ENCODE data around the gene SNX1. TPM values are rescaled to one million over a fixed set of nuclear protein-coding genes. Genes with fewer than 3 reads are reported as not detected.
"Not testable (repeated sequence)": the region's sequence is repeated elsewhere in the genome, so short reads cannot be mapped to it uniquely, and the experiment has no call there.

SNX1 gene
- total RNA-seq, 1 donor from 2014 or later, result 142 TPM

DNA sequence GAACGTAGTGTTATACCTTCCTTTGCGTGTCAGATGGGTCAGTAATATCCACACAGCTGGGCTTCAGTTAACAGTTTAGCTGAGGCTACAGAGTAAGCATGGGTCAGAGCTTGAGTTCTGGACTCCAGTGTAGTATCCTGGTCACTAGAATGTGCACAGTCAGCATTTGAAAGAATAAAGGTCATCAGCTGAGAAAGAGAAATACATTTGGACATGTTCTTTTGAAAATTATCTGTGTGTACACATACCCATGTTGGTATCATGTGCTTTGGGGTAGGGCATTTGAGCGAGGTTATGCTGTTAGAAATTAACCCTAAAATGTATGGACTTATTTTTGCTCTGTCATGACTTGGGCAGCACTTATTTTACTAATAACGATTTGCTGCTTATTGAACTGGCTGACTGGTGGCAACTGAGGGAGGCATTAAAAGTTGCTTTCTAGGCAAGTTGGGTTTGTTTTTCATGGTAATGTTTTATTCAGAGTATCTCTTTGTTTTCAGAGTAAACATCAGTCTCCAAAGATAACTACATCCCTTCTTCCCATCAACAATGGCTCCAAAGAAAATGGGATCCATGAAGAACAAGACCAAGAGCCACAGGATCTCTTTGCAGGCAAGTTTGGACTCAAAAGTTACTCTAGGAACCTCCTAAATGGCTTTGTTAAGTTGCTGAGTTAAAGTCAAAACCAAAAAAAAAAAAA lies 16.4 kb downstream of the SNX1 start:
- intact Hi-C loops (cut with micrococcal nuclease), result loop anchor here (5.0 kb wide), 1 partner anchor 40 kb away; the partner anchor contains the start of gene SNX22

DNA sequence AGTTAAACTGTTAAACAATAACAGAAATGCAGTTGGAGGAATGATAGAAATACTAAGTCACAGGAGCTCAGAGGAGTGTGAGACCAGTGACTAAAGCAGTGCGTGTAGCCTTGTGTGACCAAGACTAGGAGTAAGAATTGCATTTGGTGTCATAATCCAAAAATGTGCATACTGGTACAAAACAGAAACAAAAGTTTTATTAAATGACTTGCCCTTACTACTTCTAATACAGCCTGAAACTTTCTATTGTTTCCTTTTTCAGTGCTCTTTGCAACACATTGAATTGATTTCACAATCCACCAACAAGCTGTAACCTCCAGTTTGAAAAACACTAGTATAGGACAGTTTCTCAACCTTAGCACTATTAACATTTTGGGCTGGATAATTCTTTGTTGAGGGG lies 17.1 kb downstream of the SNX1 start:
- intact Hi-C loops (cut with micrococcal nuclease), result loop anchor here (5.0 kb wide), 1 partner anchor 39 kb away; the partner anchor contains the start of gene SNX22

DNA sequence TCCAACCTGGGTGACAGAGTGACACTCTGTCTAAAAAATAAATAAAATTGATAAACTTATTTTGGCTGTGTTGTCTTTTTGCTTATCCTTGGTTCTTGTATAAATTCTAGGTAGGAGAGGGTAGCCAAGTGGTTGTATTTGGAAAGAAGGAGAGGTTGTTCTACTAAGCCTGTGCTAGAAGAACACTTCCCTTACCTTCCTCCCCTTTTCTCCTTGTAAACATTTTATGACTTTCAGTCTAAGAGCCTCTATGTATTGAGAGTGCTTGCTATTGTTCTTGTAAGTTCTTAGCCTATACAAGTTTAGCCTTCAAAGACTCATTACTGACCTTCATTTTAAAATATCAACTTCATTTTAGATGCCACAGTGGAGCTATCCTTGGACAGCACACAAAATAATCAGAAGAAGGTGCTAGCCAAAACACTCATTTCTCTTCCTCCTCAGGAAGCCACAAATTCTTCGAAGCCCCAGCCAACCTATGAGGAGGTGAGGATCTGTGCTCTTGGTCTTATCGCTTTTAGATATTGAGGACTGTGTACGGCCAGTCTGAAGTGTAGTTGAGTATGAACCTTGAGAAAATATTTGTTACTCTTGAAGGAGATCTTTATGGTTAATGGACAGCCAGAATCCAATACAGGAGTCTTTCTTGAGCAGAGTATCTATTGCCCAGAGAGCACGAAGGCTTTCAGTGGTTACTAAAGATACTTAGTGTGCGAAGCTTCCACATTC lies 22.1 kb downstream of the SNX1 start:
- intact Hi-C loops (cut with micrococcal nuclease), result no loop called here

DNA sequence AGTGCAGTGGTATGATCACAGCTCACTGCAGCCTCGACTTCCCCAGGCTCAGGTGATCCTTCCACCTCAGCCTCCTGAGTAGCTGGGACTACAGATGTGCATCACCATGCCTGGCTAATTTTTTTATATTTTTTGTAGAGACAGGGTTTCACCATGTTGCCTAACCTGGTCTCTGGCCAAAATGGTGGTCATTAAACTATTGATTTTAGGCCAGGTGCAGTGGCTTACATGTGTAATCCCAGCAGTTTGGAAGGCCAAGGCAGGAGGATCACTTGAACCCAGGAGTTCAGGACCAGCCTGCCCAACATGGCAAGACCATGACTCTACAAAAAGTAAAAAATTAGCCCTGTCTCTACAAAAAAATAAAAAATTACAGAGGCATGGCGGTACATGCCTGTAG lies 24.5 kb downstream of the SNX1 start:
- intact Hi-C loops (cut with micrococcal nuclease), result not testable (repeated sequence)

DNA sequence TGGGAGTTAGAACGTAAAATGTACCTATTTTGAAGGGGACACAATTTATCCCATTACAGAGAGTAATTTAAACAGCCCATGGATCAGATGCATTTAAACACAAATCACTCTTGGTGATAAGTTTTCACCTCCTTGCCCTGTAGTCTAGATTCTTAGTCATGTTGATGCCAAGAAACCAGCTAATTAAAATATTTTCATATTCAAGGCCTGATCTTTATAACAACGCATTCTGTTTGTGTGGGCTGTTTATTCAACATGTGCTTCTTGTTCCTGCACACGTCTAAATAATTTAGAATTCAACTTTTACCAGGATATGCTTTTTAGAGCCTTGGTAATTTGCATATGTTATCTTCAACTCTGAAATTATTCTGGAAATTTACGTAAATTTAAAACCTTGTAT lies 25.8 kb downstream of the SNX1 start:
- intact Hi-C loops (cut with micrococcal nuclease), result no loop called here

DNA sequence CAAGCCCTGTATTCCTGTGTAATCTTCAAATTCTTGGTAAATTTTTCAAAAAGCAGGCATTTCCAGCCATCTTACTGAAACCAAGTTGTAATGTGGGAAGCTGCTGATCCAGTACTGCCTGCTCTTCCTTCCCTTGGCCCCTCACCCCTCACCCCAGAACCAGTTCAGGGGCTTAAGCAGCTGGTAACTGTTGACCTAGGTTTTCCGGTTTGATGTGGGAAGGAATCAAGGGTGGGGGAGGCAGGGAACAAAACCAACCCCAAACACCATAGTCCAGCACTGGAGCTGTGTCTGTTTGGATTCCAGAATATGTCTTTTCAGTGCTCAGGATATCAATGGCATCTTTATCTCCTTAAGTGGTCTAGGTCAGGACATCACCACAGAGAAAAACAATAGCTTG lies 26.7 kb downstream of the SNX1 start:
- intact Hi-C loops (cut with micrococcal nuclease), result no loop called here

DNA sequence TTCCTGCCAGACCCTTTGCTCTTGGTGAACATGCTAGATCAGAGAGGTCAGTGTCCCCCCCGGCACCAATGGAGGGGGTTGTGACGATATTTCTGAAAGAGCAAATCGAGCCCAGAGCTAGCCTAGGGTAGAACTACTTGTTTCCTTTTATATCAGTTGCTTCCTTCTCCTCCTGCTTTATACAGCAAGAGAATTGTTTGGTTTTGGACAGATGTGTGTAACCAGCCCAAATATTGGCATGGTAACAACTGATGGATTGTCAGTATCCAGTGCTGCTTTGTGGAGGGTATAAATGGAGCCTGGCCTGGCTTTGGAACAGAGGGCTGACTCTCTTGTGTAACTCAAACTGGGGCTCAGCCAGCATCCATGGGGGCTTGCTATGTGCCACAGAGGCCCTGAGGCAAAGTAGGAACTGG lies 27.2 kb downstream of the SNX1 start:
- intact Hi-C loops (cut with micrococcal nuclease), result no loop called here

DNA sequence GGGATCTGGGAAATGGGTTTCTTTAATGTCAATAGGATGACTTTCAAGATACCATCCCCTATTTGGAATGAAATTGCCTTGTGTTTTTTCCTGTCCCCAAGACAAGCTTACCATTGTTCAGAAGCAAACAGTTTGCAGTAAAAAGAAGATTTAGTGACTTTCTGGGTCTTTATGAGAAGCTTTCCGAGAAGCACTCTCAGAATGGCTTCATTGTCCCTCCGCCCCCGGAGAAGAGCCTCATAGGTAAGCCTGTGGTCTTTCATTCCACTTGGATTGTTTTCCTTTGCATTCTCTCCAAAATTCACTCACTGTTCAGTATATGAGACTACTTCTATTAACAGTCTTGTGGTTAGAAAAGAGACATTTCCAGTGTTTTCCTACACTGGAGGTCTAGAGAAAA lies 30.2 kb downstream of the SNX1 start:
- intact Hi-C loops (cut with micrococcal nuclease), result no loop called here

DNA sequence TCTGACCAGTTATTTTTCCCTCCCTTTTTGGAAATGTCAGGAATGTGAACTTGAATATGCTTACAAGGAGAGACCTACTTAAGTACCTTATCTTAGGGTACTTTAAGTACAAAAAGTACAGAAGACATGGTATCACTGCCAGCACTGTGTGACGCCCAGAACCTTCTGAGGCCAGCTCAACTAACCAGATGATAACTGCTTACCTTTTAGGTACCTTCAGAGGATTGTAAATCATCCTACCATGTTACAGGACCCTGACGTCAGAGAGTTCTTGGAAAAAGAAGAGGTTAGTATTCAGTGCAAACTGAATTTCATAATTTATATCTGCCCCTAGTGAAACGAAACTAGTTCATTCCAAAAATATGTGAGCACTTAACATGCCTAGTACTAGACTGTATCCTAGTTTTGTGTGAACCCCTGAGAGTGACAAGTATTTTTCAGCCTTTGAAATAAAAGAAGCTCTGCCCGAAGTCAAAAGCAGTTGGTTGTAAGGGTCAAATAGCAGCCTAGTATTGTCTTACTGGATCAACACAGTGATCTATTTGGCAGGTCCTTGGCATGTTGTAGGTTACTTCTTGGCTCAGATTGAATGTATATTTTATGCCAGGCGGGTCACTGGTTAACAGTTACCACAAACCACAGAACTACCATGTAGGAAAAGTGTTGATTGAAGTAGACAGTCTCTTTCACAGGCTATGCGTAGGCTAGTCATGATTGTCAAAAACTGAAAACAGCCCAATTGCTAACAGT lies 31.9 kb downstream of the SNX1 start:
- intact Hi-C loops (cut with micrococcal nuclease), result no loop called here

DNA sequence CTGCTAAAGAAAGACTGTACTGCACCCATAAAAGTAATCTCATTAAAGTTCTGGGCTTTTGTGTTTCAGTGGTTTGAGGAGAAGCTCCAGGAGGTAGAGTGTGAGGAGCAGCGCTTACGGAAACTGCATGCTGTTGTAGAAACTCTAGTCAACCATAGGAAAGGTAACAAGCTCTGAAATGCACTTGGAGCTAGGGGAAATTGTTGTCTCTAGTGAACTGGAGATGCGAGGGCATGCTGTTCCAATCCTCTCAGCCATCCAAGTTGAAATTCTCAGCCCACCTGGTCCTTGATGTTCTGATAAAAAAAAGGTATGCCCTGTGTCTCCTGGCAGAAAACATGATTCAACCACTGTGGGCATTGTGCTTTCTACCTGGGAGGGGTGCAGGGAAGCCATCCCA lies 34.4 kb downstream of the SNX1 start:
- intact Hi-C loops (cut with micrococcal nuclease), result no loop called here

DNA sequence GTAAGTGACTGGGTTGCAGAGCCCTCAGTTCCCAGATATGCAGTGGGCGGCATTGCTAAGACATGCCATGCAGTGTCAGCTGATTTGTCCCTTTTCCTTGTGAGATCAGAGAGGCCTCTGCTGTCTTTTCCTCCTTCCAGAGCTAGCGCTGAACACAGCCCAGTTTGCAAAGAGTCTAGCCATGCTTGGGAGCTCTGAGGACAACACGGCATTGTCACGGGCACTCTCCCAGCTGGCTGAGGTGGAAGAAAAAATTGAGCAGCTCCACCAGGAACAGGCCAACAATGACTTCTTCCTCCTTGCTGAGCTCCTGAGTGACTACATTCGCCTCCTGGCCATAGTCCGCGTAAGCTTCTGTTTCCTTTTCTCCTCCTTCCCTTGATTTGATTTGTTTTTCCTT lies 35.8 kb downstream of the SNX1 start:
- intact Hi-C loops (cut with micrococcal nuclease), result no loop called here

DNA sequence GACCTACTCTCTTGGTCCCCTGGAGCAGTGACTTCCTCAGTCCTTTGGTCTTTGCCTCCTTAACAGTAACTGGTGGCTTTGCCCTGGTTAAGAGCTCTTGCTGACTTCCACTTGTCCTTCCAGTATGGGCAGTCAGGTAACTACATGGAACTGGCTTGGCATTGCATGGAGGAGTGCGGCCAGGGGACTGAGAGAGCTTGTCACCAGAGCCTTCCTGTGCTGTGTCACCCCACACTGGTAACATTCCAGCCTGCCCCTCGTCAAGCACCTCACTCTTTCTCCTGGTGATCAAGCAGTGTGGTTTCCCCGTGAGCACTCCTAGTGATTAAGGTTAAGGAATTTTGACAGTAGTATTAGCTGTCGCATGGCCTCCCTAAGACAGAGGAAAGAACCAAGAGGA lies 36.4 kb downstream of the SNX1 start:
- intact Hi-C loops (cut with micrococcal nuclease), result no loop called here

DNA sequence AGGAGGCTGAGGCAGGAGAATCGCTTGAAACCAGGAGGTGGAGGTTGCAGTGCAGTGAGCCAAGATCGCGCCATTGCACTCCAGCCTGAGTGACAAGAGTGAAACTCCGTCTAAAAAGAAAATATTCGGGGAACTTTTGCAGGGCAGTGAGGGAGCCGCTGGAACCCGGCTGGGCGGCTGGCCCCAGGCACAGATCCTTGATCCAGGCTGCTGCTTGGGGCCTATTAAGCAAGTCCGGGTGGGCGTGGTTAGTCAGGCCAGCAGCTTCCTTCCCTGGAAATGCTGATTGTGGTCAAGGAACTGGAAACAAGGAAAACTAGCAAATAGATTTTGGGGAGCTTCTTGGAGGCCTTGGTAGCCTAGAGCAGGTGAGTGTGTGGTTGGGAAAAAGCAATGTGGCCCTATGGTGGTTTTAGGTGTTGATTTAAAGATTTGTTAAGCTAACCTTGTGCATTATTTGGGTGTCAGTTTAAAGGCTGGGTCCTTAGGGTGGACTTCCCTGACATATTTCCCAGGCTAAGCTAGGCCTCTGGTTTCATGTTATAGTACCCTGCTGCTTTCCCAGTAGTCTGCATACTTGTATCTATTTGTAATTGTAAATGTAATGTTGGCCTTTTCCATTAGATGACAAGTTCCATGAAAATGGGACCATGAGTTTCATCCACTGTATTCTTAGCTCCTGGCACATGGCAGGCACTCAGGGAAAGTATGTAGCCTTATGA lies 38.0 kb downstream of the SNX1 start:
- intact Hi-C loops (cut with micrococcal nuclease), result no loop called here

DNA sequence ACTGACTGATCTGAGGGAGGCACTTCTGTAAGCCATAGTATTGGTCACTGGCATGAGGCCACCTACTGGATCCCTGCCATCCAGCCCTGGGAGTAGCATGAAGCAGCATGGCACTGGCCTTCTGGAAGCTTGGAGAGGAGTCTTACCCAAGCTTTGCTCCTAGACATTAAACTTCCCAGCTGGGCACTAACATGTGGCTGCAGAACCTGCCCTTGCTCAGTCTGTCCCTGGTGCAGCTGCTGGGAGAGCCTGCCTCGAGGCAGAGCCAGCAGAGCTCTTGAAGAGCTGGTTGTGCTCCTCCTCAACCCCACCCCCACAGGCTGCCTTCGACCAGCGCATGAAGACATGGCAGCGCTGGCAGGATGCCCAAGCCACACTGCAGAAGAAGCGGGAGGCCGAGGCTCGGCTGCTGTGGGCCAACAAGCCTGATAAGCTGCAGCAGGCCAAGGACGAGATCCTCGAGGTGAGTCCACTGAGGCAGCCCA lies 38.6 kb downstream of the SNX1 start:
- intact Hi-C loops (cut with micrococcal nuclease), result no loop called here

DNA sequence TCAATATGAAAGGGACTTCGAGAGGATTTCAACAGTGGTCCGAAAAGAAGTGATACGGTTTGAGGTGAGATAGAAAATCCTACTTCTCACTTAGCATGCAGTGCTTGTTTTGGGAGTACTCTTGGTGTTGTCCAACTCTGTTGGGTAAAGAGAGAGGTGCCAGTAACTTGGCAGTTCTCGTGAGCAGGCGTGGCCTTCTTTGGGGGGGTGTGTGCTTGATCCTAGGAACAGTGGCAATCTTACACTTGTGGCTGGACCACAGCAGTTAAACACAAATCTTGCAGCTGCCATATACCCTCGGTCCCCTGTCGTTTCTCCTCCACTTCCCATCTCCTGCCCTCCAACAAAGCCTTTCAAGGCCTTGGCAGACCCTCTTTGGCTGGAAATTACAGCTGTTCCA lies 40.6 kb downstream of the SNX1 start:
- intact Hi-C loops (cut with micrococcal nuclease), result no loop called here

DNA sequence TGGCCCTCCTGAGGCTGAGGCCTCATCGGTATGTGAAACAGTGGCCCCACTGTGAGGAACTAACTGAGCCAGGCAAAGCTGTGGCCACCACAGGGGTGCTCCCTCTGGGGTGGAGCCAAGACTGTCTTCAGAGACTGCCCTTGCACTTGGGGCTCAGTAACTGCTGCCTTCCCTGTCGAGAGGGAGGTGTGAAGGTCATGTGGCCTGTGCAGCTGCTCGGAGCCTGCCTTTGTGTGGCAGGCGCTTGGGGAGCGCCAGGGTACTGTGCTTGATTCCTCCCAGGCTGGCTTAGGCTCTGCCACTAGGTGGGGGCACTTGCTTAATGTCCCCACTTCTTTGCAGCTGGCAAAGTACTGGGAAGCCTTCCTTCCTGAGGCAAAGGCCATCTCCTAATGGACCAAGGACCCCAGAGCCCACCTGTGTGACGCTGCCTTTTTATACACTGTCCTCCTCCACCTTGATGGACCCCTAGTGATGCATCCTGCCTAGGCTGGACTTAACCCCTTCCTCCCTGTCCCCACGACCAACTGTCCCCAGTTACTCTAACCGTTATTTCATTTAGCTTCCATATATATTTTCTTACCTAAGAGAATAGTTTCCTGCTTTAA lies 41.5 kb downstream of the SNX1 start:
- intact Hi-C loops (cut with micrococcal nuclease), result no loop called here

DNA sequence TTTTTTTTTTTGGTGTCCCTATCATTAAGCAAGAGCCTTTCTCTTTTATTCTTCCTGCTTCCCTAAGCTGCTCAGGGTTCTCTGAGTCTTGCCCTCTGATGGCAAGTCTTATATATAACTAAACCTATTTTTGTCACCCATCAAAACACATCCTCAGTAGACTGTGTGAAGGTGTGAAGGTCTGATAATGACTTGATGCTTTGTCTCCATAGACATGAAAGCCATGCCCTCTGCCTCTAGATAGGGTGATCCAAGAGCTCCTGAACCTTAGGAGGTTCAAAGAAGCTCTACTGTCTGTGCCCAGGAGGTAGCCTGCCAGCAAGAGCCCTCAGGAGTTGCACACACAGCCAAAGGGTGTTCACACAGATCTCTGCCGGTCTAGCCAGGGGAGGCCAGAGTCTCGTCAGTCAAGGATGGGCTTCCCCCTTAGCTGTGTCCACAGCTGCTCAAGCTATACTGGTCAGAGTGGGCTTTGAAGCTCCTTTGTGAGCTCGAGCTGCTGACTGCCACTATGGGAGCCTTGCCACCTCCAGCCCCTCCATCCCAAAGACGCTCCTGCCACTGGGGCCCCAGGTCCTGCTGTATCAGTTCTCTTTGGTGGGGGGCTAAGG lies 42.7 kb downstream of the SNX1 start:
- intact Hi-C loops (cut with micrococcal nuclease), result no loop called here

DNA sequence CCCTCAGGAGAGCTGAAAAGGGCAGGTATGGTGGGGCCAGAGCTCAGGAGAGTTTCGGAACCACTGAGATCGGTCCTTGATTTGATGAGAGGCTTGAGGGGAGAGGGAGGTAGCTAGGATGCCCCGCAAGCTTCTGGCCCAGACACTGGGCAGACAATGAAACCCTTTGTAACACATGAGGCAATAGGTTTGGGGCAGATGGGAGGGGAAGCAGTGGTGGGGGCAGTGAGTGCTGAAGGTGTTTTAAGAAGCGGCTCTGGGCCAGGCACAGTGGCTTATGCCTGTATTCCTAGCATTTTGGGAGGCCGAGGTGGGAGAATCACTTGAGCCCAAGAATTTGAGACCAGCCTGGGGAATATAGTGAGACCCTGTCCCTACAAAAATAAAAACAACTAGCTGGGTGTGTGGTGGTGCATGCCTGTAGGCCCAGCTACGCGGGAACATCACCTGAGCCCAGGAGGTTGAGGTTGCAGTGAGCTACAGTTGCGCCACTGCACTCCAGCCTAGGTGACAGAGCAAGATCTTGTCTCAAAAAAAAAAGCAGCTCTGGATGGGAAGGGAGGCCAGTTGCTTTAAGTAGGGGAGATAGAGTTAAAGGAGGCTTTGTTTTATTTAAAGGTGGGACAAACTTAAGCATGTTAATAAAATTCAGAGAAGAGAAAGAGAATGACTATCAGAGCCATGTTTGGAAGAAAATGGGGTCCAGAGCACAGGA lies 46.2 kb downstream of the SNX1 start:
- intact Hi-C loops (cut with micrococcal nuclease), result no loop called here

DNA sequence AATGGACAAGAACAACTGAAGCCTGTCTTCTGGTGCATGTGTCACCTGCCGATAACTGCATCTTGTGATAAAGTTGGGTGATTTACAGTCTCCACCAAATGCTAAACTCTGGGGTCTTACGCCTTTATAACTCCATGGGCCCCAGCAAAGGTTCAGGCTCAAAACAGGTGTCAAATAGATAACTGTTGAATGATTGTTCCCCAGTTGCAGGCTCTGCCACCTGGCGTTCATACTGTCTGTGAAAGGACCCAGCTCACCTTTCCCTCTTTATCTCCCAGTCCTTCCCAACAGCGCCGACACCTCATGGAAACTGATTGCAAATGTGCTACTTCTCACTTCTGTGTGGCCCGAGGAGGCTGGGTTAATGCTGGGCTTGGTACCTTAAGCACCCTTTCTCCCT lies 47.5 kb downstream of the SNX1 start:
- intact Hi-C loops (cut with micrococcal nuclease), result no loop called here

DNA sequence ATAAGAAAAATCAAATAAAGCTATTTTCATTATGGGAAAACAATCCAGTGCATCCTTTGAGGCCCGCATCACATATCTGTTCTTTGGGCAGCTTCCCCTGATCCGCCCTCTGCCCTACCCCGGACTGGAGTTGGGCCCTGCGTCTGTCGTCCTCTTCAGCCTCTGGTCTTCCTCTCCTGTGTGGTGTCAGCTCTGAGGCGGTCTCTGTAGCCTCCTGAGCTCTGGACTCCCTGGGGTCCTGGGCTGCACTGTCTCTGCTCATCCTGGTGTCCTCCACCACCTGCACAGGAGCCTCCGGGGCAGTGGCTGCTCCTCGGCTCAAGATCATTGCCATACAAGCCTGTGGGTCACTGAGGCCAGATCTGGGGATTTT lies 48.4 kb downstream of the SNX1 start:
- intact Hi-C loops (cut with micrococcal nuclease), result no loop called here

Data from T-helper 1 cell treated with Interleukin-12 subunit alpha and Interleukin-12 subunit beta and Interleukin-4 antibody, amounts not matched to agents 30 ng/mL and 1 ng/mL, for 36 hours (primary cell).